ENCODE measurements around the gene PRDX2. TPM values are rescaled to one million over a fixed set of nuclear protein-coding genes. Genes with fewer than 3 reads are reported as not detected.

The PRDX2 gene
- total RNA-seq, 4 donors from 2014 or later = 211 to 436 (median 345) TPM

GRCh38 chr19:12787458-12787857, 14.1 kb downstream of the PRDX2 start:
- Histone ChIP-seq H3K4me1 (peaks cover 66 to 86% (median 81%) of the 10 kb centered on the region in 3 donors), H3K4me3 (no peak overlapping the region), H3K9me3 (no peaks in the 10 kb centered on the region), H3K27me3 (no peaks in the 10 kb centered on the region), H3K27ac (peak overlapping the region; percentile 99), H3K36me3 (peaks cover 0 to 6% (median 0%) of the 10 kb centered on the region in 3 donors)
- no peak for DNase-seq
- WGBS, 2 donors = 59 to 79% methylated on average over 7 to 10 of the region's 10 CpGs
- intact Hi-C loops (cut with DNase I) = no loop called here
- TF ChIP-seq CTCF (IDR thresholded peaks at IDR 0.05) (no peak), POLR2A (IDR thresholded peaks at IDR 0.05) (no peak)

DNA sequence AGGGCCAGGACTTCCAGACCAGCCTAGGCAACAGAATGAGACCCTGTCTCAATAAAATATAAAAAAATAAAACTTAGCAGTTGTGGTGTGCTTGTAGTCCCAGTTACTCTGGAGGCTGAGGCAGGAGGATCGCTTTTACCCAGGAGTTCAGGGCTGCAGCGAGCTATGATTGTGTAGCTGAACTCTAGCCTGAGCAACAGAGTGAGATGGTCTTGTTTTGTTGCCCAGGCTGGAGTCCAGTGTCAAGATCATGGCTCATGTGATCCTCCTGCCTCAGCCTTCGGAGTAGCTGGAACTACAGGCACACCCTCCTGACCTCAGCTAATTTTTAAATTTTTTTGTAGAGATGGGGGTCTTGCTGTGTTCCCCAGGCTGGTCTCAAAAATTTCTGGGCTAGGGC, 14.6 kb downstream of the PRDX2 start:
- DNase-seq = no peak
- Histone ChIP-seq H3K4me1 (peaks cover 68 to 91% (median 82%) of the 10 kb centered on the region in 3 donors), H3K4me3 (peak overlapping the region in 2 of 4 donors; percentile 10 to 17), H3K36me3 (peaks cover 0 to 1% (median 0%) of the 10 kb centered on the region in 3 donors), H3K27ac (peak overlapping the region; percentile 99), H3K27me3 (no peaks in the 10 kb centered on the region), H3K9me3 (no peaks in the 10 kb centered on the region)
- WGBS, 2 donors = 75 to 88% methylated on average over 3 of the region's 3 CpGs
- intact Hi-C loops (cut with DNase I) = no loop called here
- TF ChIP-seq CTCF (IDR thresholded peaks at IDR 0.05) (no peak), POLR2A (IDR thresholded peaks at IDR 0.05) (no peak)

- DNase-seq = peak; percentile 50
- intact Hi-C loops (cut with DNase I) = no loop called here
- H3K27ac ChIP-seq = peak overlapping the region; percentile 99
- peaks cover 74 to 98% (median 88%) of the 10 kb centered on the region in 3 donors for H3K4me1 ChIP-seq
- TF ChIP-seq CTCF (IDR thresholded peaks at IDR 0.05) (no peak), POLR2A (IDR thresholded peaks at IDR 0.05) (peak in 1 of 4 donors; percentile 31)
- no peaks in the 10 kb centered on the region for H3K27me3 ChIP-seq
- WGBS, 2 donors = 0 to 26% methylated on average over 1 to 4 of the region's 18 CpGs
- no peaks in the 10 kb centered on the region for H3K36me3 ChIP-seq
- H3K9me3 ChIP-seq = no peaks in the 10 kb centered on the region
- H3K4me3 ChIP-seq = peak overlapping the region in 3 of 4 donors; percentile 10 to 22 (median 17)
These were observed 15.3 kb downstream of the PRDX2 start for GRCh38 chr19:12786141-12786870.

DNA sequence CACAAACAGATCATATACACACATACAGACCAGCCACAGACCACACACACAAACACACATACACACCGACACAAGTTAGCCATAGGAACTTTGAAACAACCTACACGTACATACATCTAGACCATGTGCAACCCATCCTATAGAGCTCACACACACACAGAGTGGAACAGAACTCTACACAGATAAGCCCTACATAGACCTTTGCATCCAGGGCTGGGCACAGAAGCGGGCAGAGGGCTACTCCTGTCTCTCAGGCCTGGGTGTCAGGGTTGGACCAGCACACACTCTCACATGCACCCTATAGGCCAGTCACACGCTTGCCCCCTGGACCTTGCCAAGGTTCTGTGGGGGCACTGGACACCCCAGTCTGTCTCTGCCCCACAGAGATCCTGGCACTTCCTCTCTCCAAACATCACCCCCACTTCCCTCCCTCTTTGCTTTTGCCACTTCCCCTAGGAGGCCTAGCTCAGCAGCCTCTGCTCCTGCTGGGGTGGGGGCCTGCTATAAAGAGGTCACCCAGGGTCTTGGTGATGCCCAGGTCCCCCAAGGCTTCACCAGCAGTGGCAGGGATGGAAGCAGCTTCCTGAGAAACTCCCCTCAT, 16.1 kb downstream of the PRDX2 start:
- DNase-seq = no peak
- H3K27me3 ChIP-seq = no peaks in the 10 kb centered on the region
- no peaks in the 10 kb centered on the region for H3K9me3 ChIP-seq
- 64 to 65% methylated on average over 3 of the region's 4 CpGs for WGBS, 2 donors
- H3K27ac ChIP-seq = peak overlapping the region; percentile 99
- peaks cover 74 to 93% (median 82%) of the 10 kb centered on the region in 3 donors for H3K4me1 ChIP-seq
- H3K4me3 ChIP-seq = peak overlapping the region in 3 of 4 donors; percentile 10 to 22 (median 17)
- intact Hi-C loops (cut with DNase I) = no loop called here
- TF ChIP-seq POLR2A (IDR thresholded peaks at IDR 0.05) = no peak
- no peak for TF ChIP-seq CTCF (IDR thresholded peaks at IDR 0.05)
- no peaks in the 10 kb centered on the region for H3K36me3 ChIP-seq

- no peaks in the 10 kb centered on the region for H3K36me3 ChIP-seq
- no peaks in the 10 kb centered on the region for H3K27me3 ChIP-seq
- intact Hi-C loops (cut with DNase I) = no loop called here
- no peaks in the 10 kb centered on the region for H3K9me3 ChIP-seq
- peak overlapping the region; percentile 99 for H3K27ac ChIP-seq
- no peak for DNase-seq
- peak overlapping the region in 2 of 4 donors; percentile 22 to 58 for H3K4me3 ChIP-seq
- WGBS, 2 donors = 36 to 49% methylated on average over 5 of the region's 5 CpGs
- H3K4me1 ChIP-seq = peaks cover 74 to 89% (median 79%) of the 10 kb centered on the region in 3 donors
- TF ChIP-seq POLR2A (IDR thresholded peaks at IDR 0.05) = no peak
These were observed 16.6 kb downstream of the PRDX2 start for GRCh38 chr19:12784871-12785430.

Measured in esophagus squamous epithelium (tissue), 5 donors.